Measurements from ENCODE around the gene HHIPL1. TPM values are rescaled to one million over a fixed set of nuclear protein-coding genes. Genes with fewer than 3 reads are reported as not detected.
A peak's percentile ranks its signal among the peaks of the same experiment; 100 is the strongest.

HHIPL1 gene
- total RNA-seq, 2 experiments from 2014 or later: 0.25 to 0.72 TPM

- no peaks in the 10 kb centered on the region for H3K9me3 ChIP-seq (ENCODE audit: low read length)
- H4K20me1 ChIP-seq (ENCODE audit: insufficient read depth, low read length): no peaks in the 10 kb centered on the region
- ChIA-PET CTCF (ENCODE audit: unreplicated experiment) (no interaction called here), POLR2A (interaction anchor here (0.8 kb wide), 1 partner anchor 83 kb away, joined by 3 read pairs; the partner anchor contains the start of gene CYP46A1)
- H3K9me2 ChIP-seq (ENCODE audit: insufficient read depth, low read length): no peaks in the 10 kb centered on the region
- no peak overlapping the region for H3K4me3 ChIP-seq (ENCODE audit: low read depth, low read length, poor library complexity, severe bottlenecking)
- peaks cover 27% of the 10 kb centered on the region for H3K4me1 ChIP-seq (ENCODE audit: insufficient read depth, low read length, poor library complexity, severe bottlenecking)
- no peak overlapping the region for H3K27ac ChIP-seq (ENCODE audit: low read depth, low read length, poor library complexity, severe bottlenecking)
- BruUV-seq (replicated peaks): no TSS peak
- no peak for DNase-seq (ENCODE audit: low spot score)
- H3K79me2 ChIP-seq (ENCODE audit: insufficient read depth, low read depth, low read length): no peaks in the 10 kb centered on the region
- no peak for TF ChIP-seq CTCF (conservative IDR thresholded peaks at IDR 0.05; ENCODE audit: low read length)
- TF ChIP-seq EZH2phosphoT487 (IDR thresholded peaks at IDR 0.05; ENCODE audit: borderline replicate concordance, low read depth, low read length): no peak
- no peaks in the 10 kb centered on the region for H3K36me3 ChIP-seq (ENCODE audit: insufficient read depth, low read length)
- no peak overlapping the region for H2AFZ ChIP-seq (ENCODE audit: low read length)
- intact Hi-C loops (cut with micrococcal nuclease; ENCODE audit: unreplicated experiment): no loop called here
- peak overlapping the region; percentile 71; the same call in 1 of the 2 replicates for H3K4me2 ChIP-seq (ENCODE audit: low read length)
Observed at GRCh38 chr14:99601361-99601831, 43.5 kb upstream of the HHIPL1 start.

GRCh38 chr14:99602054-99602787 is 42.7 kb upstream of the HHIPL1 start:
- H4K20me1 ChIP-seq (ENCODE audit: insufficient read depth, low read length): no peaks in the 10 kb centered on the region
- BruUV-seq (replicated peaks): no TSS peak
- intact Hi-C loops (cut with micrococcal nuclease; ENCODE audit: unreplicated experiment): no loop called here
- TF ChIP-seq EZH2phosphoT487 (IDR thresholded peaks at IDR 0.05; ENCODE audit: borderline replicate concordance, low read depth, low read length) (no peak), CTCF (conservative IDR thresholded peaks at IDR 0.05; ENCODE audit: low read length) (no peak)
- no peaks in the 10 kb centered on the region for H3K79me2 ChIP-seq (ENCODE audit: insufficient read depth, low read depth, low read length)
- peak overlapping the region; percentile 56 for H3K4me3 ChIP-seq (ENCODE audit: low read depth, low read length, poor library complexity, severe bottlenecking)
- H3K36me3 ChIP-seq (ENCODE audit: insufficient read depth, low read length): no peaks in the 10 kb centered on the region
- H3K9me2 ChIP-seq (ENCODE audit: insufficient read depth, low read length): no peaks in the 10 kb centered on the region
- POLR2A ChIA-PET: interaction anchor here (0.8 to 1.0 kb wide), 2 partner anchors 52 to 82 kb away, joined by 3 read pairs; partner anchors contain the start of gene CYP46A1
- peak overlapping the region; percentile 71 for H3K4me2 ChIP-seq (ENCODE audit: low read length)
- H3K4me1 ChIP-seq (ENCODE audit: insufficient read depth, low read length, poor library complexity, severe bottlenecking): peaks cover 27% of the 10 kb centered on the region
- no peak overlapping the region for H3K27ac ChIP-seq (ENCODE audit: low read depth, low read length, poor library complexity, severe bottlenecking)
- CTCF ChIA-PET (ENCODE audit: unreplicated experiment): no interaction called here
- no peak for DNase-seq (ENCODE audit: low spot score)
- no peaks in the 10 kb centered on the region for H3K9me3 ChIP-seq (ENCODE audit: low read length)
- no peak overlapping the region for H2AFZ ChIP-seq (ENCODE audit: low read length)
